MCF 10A (cell line): Measurements from ENCODE around the gene PTPRN. TPM values are rescaled to one million over a fixed set of nuclear protein-coding genes. Genes with fewer than 3 reads are reported as not detected.

Experiments
- BruUV-seq: library from RNA; stranded (reverse); fragments of 400-500 nt; replicated peaks from 2 replicates; lab custom pipeline; 2021; lab: Mats Ljungman, UMichigan
- CTCF ChIA-PET: fragments of 300-600 bp; sonication (Branson Sonifier 250); formaldehyde crosslinking; extraction: SDS; loops from one replicate; lab custom pipeline; 2021; ENCODE audit warnings: antibody characterized with exemption, inconsistent platforms; lab: Yijun Ruan, JAX
- POLR2A ChIA-PET: fragments of 300-600, 350-650 bp; sonication (Branson Sonifier 250); formaldehyde crosslinking; extraction: SDS; loops from one replicate; lab custom pipeline; 2020; ENCODE audit warnings: antibody characterized with exemption, inconsistent platforms; lab: Yijun Ruan, JAX
- DNase-seq: peaks from one replicate; pipeline ENCODE4 v3.0.0-alpha.2; 2018; ENCODE audit not compliant: unreplicated experiment
- H3K27ac Mint-ChIP-seq: one replicate; pipeline ENCODE4 v1.8.0; 2022; ENCODE audit warnings: mild to moderate bottlenecking, low read depth, mixed read lengths; ENCODE audit not compliant: unreplicated experiment
- H3K27me3 Mint-ChIP-seq: one replicate; pipeline ENCODE4 v1.8.0; 2022; ENCODE audit warnings: mixed read lengths; ENCODE audit not compliant: insufficient read depth, unreplicated experiment
- H3K36me3 Mint-ChIP-seq: one replicate; pipeline ENCODE4 v1.8.0; 2022; ENCODE audit warnings: mild to moderate bottlenecking, moderate library complexity, mixed read lengths; ENCODE audit not compliant: insufficient read depth, unreplicated experiment
- H3K4me1 Mint-ChIP-seq: one replicate; pipeline ENCODE4 v1.8.0; 2022; ENCODE audit warnings: mixed read lengths; ENCODE audit not compliant: insufficient read depth, unreplicated experiment
- H3K4me3 Mint-ChIP-seq: one replicate; pipeline ENCODE4 v1.8.0; 2022; ENCODE audit warnings: mild to moderate bottlenecking, moderate library complexity, mixed read lengths; ENCODE audit not compliant: unreplicated experiment
- H3K9me3 Mint-ChIP-seq: one replicate; pipeline ENCODE4 v1.8.0; 2022; ENCODE audit warnings: mixed read lengths; ENCODE audit not compliant: unreplicated experiment
- intact Hi-C: fragments of 100-400 bp; cut with micrococcal nuclease; formaldehyde crosslinking; loops from 2 replicates; pipeline ENCODE4 v1.14.1; 2022
- microRNA-seq: library from miRNA; unstranded; fragments of <30 nt; microRNA quantifications from one replicate; pipeline ENCODE4 v1.2.0, GENCODE V29; 2022
- total RNA-seq: library from RNA; stranded (reverse); gene quantifications from 2 replicates; pipeline ENCODE4 v1.2.3, GENCODE V29; 2022
- TF ChIP-seq, protein P1 (sequence below): fragments of 200-600 bp; IDR thresholded peaks from one replicate; pipeline ENCODE4 v1.8.0; 2022; ENCODE audit warnings: antibody characterized with exemption, mild to moderate bottlenecking; ENCODE audit not compliant: unreplicated experiment

The PTPRN gene
- total RNA-seq, 1 experiment from 2014 or later, result not detected

DNA sequence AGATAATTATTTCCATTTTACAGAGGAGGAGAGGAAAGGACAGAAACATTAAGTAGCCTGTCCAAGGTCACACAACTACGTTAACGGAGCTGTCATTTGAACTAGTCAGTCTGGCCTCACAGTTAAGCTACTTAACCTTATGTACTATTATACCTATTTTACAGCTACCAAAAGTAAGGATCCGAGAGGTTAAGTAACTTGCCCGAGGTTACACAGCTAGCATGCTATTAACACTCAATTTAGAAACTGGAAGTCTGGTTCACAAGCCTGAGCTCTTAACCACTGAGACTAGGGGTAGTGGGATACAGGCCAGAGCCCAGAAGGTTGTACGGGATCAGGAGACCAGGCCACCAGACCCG is 64.4 kb downstream of the PTPRN start:
- CTCF ChIA-PET, result interaction anchor here (0.6 to 10.3 kb wide), 10 partner anchors 14 to 79 kb away, joined by 3 to 123 read pairs (median 4); partner anchors contain the start of genes ANKZF1, ATG9A, DNAJB2 and SLC23A3
- TSS peak; percentile 43 for BruUV-seq
- H3K27ac Mint-ChIP-seq, result peak overlapping the region; percentile 85
- TF ChIP-seq, protein P1, sequence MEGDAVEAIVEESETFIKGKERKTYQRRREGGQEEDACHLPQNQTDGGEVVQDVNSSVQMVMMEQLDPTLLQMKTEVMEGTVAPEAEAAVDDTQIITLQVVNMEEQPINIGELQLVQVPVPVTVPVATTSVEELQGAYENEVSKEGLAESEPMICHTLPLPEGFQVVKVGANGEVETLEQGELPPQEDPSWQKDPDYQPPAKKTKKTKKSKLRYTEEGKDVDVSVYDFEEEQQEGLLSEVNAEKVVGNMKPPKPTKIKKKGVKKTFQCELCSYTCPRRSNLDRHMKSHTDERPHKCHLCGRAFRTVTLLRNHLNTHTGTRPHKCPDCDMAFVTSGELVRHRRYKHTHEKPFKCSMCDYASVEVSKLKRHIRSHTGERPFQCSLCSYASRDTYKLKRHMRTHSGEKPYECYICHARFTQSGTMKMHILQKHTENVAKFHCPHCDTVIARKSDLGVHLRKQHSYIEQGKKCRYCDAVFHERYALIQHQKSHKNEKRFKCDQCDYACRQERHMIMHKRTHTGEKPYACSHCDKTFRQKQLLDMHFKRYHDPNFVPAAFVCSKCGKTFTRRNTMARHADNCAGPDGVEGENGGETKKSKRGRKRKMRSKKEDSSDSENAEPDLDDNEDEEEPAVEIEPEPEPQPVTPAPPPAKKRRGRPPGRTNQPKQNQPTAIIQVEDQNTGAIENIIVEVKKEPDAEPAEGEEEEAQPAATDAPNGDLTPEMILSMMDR, result no peak
- peak overlapping the region; percentile 80 for H3K4me3 Mint-ChIP-seq
- POLR2A ChIA-PET, result interaction anchor here (0.5 to 14.1 kb wide), 30 partner anchors 9 to 353 kb away, joined by 3 to 401 read pairs (median 6); partner anchors contain the start of genes ANKZF1, ATG9A, CFAP65 and CNPPD1
- peaks cover 15% of the 10 kb centered on the region for H3K4me1 Mint-ChIP-seq
- H3K27me3 Mint-ChIP-seq, result no peaks in the 10 kb centered on the region
- no peak for DNase-seq
- no peaks in the 10 kb centered on the region for H3K9me3 Mint-ChIP-seq
- intact Hi-C loops, result loop anchor here (2.0 to 5.0 kb wide), 2 partner anchors 14 to 53 kb away; no protein-coding TSS in a partner anchor
- H3K36me3 Mint-ChIP-seq, result peaks cover 35% of the 10 kb centered on the region

DNA sequence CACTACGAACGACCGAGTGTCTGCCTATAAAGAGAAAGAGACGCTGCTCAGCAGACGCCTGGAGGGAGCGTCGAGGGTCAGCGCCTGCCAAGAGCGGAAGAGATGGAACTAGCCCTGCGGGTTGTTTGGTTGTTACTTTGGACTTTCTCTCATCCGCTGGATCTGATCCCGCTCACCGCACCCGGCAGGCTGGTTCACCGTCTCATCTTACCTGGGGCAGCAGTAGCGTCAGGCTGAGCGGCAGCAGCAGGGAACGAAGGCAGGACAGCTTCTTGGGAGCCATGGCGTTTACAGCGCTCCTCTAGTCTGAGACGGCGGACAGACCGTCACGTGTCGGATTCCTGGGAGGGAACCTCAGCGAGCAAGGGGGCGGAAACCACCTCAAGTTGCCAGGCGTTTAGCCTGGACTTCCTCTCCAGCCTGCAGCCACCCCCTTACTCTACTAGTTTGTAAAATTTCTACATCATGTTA is 65.9 kb downstream of the PTPRN start:
- H3K36me3 Mint-ChIP-seq, result peaks cover 30% of the 10 kb centered on the region
- H3K4me1 Mint-ChIP-seq, result peaks cover under 1% of the 10 kb centered on the region
- H3K4me3 Mint-ChIP-seq, result no peak overlapping the region
- BruUV-seq, result no TSS peak
- intact Hi-C loops, result no loop called here
- no peak overlapping the region for H3K27ac Mint-ChIP-seq
- ChIA-PET CTCF (interaction anchor here (10.3 kb wide), 1 partner anchor 52 kb away, joined by 123 read pairs; no protein-coding TSS in a partner anchor), POLR2A (interaction anchor here (14.1 kb wide), 1 partner anchor 10 kb away, joined by 401 read pairs; the partner anchor contains the start of genes ANKZF1 and ATG9A)
- TF ChIP-seq, protein P1, result no peak
- no peak for DNase-seq
- H3K27me3 Mint-ChIP-seq, result no peaks in the 10 kb centered on the region
- H3K9me3 Mint-ChIP-seq, result no peaks in the 10 kb centered on the region

Small RNAs within 50 kb of the gene (microRNA-seq; reads per million reads assigned to microRNA genes)
- not detected for gene MIR153-1

Other genes starting within 250 kb of the PTPRN start
- not detected in 2 replicates for gene IHH, start 248.5 kb downstream of the PTPRN start, total RNA-seq
- 7.5 and 11.5 TPM in 2 replicates for gene NHEJ1, start 148.6 kb downstream of the PTPRN start, total RNA-seq
- gene SLC23A3, start 139.4 kb downstream of the PTPRN start, total RNA-seq, result 1.7 and 2.6 TPM in 2 replicates
- 33.9 and 39.1 TPM in 2 replicates for gene CNPPD1, start 132.5 kb downstream of the PTPRN start, total RNA-seq
- 49.3 and 64.5 TPM in 2 replicates for gene RETREG2, start 131.1 kb downstream of the PTPRN start, total RNA-seq
- 61.0 and 73.1 TPM in 2 replicates for gene ZFAND2B, start 102.6 kb downstream of the PTPRN start, total RNA-seq
- 13.8 and 18.8 TPM in 2 replicates for gene ABCB6, start 90.4 kb downstream of the PTPRN start, total RNA-seq
- gene ATG9A, start 79.8 kb downstream of the PTPRN start, total RNA-seq, result 52.1 and 60.8 TPM in 2 replicates
- 45.5 and 45.6 TPM in 2 replicates for gene ANKZF1, start 79.6 kb downstream of the PTPRN start, total RNA-seq
- 4.9 and 7.5 TPM in 2 replicates for gene GLB1L, start 64.0 kb downstream of the PTPRN start, total RNA-seq
- 33.4 and 42.7 TPM in 2 replicates for gene STK16, start 63.9 kb downstream of the PTPRN start, total RNA-seq
- gene TUBA4B, start 56.2 kb downstream of the PTPRN start, total RNA-seq, result not detected in 2 replicates
- 37.2 and 80.5 TPM in 2 replicates for gene TUBA4A, start 55.5 kb downstream of the PTPRN start, total RNA-seq
- 58.2 and 59.8 TPM in 2 replicates for gene DNAJB2, start 30.0 kb downstream of the PTPRN start, total RNA-seq
- gene RESP18, start 23.3 kb upstream of the PTPRN start, total RNA-seq, result not detected in 2 replicates
- gene DNPEP, start 78.5 kb upstream of the PTPRN start, total RNA-seq, result 81.3 and 81.5 TPM in 2 replicates
- gene DES, start 109.0 kb upstream of the PTPRN start, total RNA-seq, result not detected in 2 replicates
- gene SPEG, start 125.4 kb upstream of the PTPRN start, total RNA-seq, result 23.3 and 25.7 TPM in 2 replicates
- gene GMPPA, start 189.5 kb upstream of the PTPRN start, total RNA-seq, result 70.7 and 80.2 TPM in 2 replicates
- 0.17 TPM in 1 of 2 replicates, not detected in the other for gene ASIC4, start 205.1 kb upstream of the PTPRN start, total RNA-seq
- gene CHPF, start 234.4 kb upstream of the PTPRN start, total RNA-seq, result 81.2 and 105 TPM in 2 replicates
- gene TMEM198, start 234.6 kb upstream of the PTPRN start, total RNA-seq, result 5.3 and 6.3 TPM in 2 replicates